B cell (primary cell): ENCODE measurements around the gene FBF1. TPM values are rescaled to one million over a fixed set of nuclear protein-coding genes. Genes with fewer than 3 reads are reported as not detected.

Source experiments
- ATAC-seq: fragments of 200-7000 bp; cut with Tn5 transposase; one replicate; pipeline ENCODE4 v1.10.0; 2021; ENCODE audit warnings: low read depth, mild to moderate bottlenecking, moderate number of reproducible peaks, moderate library complexity
- CTCF ChIA-PET: fragments of 350-600 bp; sonication (Branson Sonifier 250); formaldehyde crosslinking; loops from one replicate; lab custom pipeline; 2021; ENCODE audit warnings: antibody characterized with exemption, inconsistent platforms; lab: Charles Lee
- POLR2A ChIA-PET: fragments of 350-600 bp; sonication (Branson Sonifier 250); formaldehyde crosslinking; loops from one replicate; lab custom pipeline; 2021; ENCODE audit warnings: antibody characterized with exemption; lab: Charles Lee
- DNase-seq: peaks from one replicate; pipeline ENCODE4 v3.0.0; 2013
- H2AFZ ChIP-seq: 2 replicates; pipeline ENCODE4 v1.6.1; 2012; ENCODE audit warnings: mild to moderate bottlenecking, low read depth, low read length; ENCODE audit not compliant: insufficient read depth, poor library complexity, severe bottlenecking
- H3K27ac ChIP-seq, 2 donors: 1 replicate in 1 of 2; 2 replicates in 1 of 2; pipeline ENCODE4 v1.5.1; 2012 to 2013; ENCODE audit warnings: low read length in 2 of 2, mild to moderate bottlenecking in 2 of 2, moderate library complexity in 1 of 2
- H3K27me3 ChIP-seq, 4 experiments: fragments of 200-600 bp in 1 of 4; sonication (generic) in 1 of 4; replicated peaks in 1 of 4; 1 replicate in 2 of 4; 2 replicates in 2 of 4; pipeline versions ENCODE4 v1.6.1 to v1.7.0; 2013 to 2016; ENCODE audit warnings: low read length in 3 of 4, mild to moderate bottlenecking in 2 of 4, mixed read lengths in 1 of 4, moderate library complexity in 1 of 4; ENCODE audit not compliant: insufficient read depth in 4 of 4, control insufficient read depth in 3 of 4; ENCODE audit errors: control extremely low read depth in 1 of 4
- H3K36me3 ChIP-seq, 2 experiments: replicated peaks in 1 of 2; 1 replicate in 1 of 2; 2 replicates in 1 of 2; pipeline versions ENCODE4 v1.6.1 to v1.7.1; 2013; ENCODE audit warnings: low read length in 1 of 2; ENCODE audit not compliant: insufficient read depth in 2 of 2, control insufficient read depth in 1 of 2; ENCODE audit errors: control extremely low read depth in 1 of 2, extremely low read depth in 1 of 2
- H3K4me1 ChIP-seq, 2 donors: fragments of 200-600 bp in 1 of 2; sonication (generic) in 1 of 2; 1 replicate in 1 of 2; 2 replicates in 1 of 2; pipeline versions ENCODE4 v1.5.1 to v1.6.1; 2013 to 2017; ENCODE audit warnings: low read length in 2 of 2; ENCODE audit not compliant: control insufficient read depth in 2 of 2, insufficient read depth in 2 of 2
- H3K4me2 ChIP-seq: replicated peaks from 2 replicates; pipeline ENCODE3; 2012; ENCODE audit warnings: mild to moderate bottlenecking, low read depth, low read length; ENCODE audit not compliant: poor library complexity, severe bottlenecking
- H3K4me3 ChIP-seq, 5 experiments: fragments of 200-600 bp in 1 of 5; sonication (generic) in 1 of 5; 1 replicate in 3 of 5; 2 replicates in 2 of 5; pipeline versions ENCODE4 v1.5.1 to v1.7.0; 2011 to 2016; ENCODE audit warnings: low read length in 4 of 5, mild to moderate bottlenecking in 4 of 5, low read depth in 2 of 5, control low read depth in 1 of 5, moderate library complexity in 1 of 5; ENCODE audit not compliant: insufficient read depth in 1 of 5; ENCODE audit errors: control extremely low read depth in 1 of 5, extremely low read depth in 1 of 5
- H3K79me2 ChIP-seq: fragments of 200-600 bp; sonication (generic); one replicate; pipeline ENCODE4 v1.6.0; 2016; ENCODE audit warnings: low read length; ENCODE audit not compliant: control insufficient read depth, insufficient read depth
- H3K9ac ChIP-seq: fragments of 200-600 bp; sonication (generic); 2 replicates; pipeline ENCODE4 v1.6.1; 2017; ENCODE audit warnings: mild to moderate bottlenecking, low read length, moderate library complexity
- H3K9me3 ChIP-seq, 3 donors: one replicate each; pipeline versions ENCODE4 v1.6.1 to v1.7.1; 2013; ENCODE audit warnings: low read length in 2 of 3; ENCODE audit not compliant: control insufficient read depth in 2 of 3, insufficient read depth in 1 of 3; ENCODE audit errors: control extremely low read depth in 1 of 3
- H4K20me1 ChIP-seq: 2 replicates; pipeline ENCODE4 v1.6.0; 2012; ENCODE audit warnings: mild to moderate bottlenecking, low read length; ENCODE audit not compliant: insufficient read depth, control insufficient read depth, poor library complexity, severe bottlenecking
- H3K27ac Mint-ChIP-seq: one replicate; pipeline ENCODE4 v1.8.0; 2021; ENCODE audit warnings: mixed read lengths
- H3K27me3 Mint-ChIP-seq: one replicate; pipeline ENCODE4 v1.8.0; 2021; ENCODE audit warnings: mixed read lengths
- H3K4me1 Mint-ChIP-seq: one replicate; pipeline ENCODE4 v1.8.0; 2021; ENCODE audit warnings: mixed read lengths
- H3K4me3 Mint-ChIP-seq: one replicate; pipeline ENCODE4 v1.8.0; 2021; ENCODE audit warnings: mixed read lengths
- H3K9me3 Mint-ChIP-seq: one replicate; pipeline ENCODE4 v1.8.0; 2022; ENCODE audit warnings: mixed read lengths; ENCODE audit not compliant: insufficient read depth
- EZH2 ChIP-seq: IDR thresholded peaks from 2 replicates; pipeline ENCODE4 v1.6.1; 2012; ENCODE audit warnings: borderline replicate concordance, low read depth, mild to moderate bottlenecking, moderate library complexity, low read length; ENCODE audit not compliant: insufficient read depth, poor library complexity, severe bottlenecking
- WGBS: methylation state at CpG from one replicate; pipeline ENCODE4 v1.1.5; 2013; ENCODE audit warnings: missing lambda C conversion rate; ENCODE audit not compliant: insufficient coverage; 5-methylcytosine and 5-hydroxymethylcytosine counted together
- intact Hi-C: fragments of 100-400 bp; cut with micrococcal nuclease; formaldehyde crosslinking; loops from one replicate; pipeline ENCODE4 v1.10.0; 2022
- polyA plus RNA-seq: library from polyadenylated mRNA; depleted of rRNA; stranded (reverse); fragments of >200 nt; gene quantifications from 2 replicates; pipeline ENCODE4 v1.2.3, GENCODE V29; 2012
- total RNA-seq, 2 donors: library from RNA; stranded (reverse); fragments of 120-200 nt in 1 of 2; gene quantifications; 1 replicate in 1 of 2; 2 replicates in 1 of 2; pipeline versions ENCODE4 v1.2.3 to v1.2.4, GENCODE V29; 2013 to 2022
- TF ChIP-seq, protein P1 (sequence below): fragments of 200-600 bp; IDR thresholded peaks from one replicate; pipeline ENCODE4 v1.8.0; 2022; ENCODE audit warnings: antibody characterized with exemption, mild to moderate bottlenecking

Gene FBF1
- total and polyA plus RNA-seq, 2 donors (not counting 1 experiment from before 2014, with no cell fraction given) = 21.6 to 31.5 TPM

DNA sequence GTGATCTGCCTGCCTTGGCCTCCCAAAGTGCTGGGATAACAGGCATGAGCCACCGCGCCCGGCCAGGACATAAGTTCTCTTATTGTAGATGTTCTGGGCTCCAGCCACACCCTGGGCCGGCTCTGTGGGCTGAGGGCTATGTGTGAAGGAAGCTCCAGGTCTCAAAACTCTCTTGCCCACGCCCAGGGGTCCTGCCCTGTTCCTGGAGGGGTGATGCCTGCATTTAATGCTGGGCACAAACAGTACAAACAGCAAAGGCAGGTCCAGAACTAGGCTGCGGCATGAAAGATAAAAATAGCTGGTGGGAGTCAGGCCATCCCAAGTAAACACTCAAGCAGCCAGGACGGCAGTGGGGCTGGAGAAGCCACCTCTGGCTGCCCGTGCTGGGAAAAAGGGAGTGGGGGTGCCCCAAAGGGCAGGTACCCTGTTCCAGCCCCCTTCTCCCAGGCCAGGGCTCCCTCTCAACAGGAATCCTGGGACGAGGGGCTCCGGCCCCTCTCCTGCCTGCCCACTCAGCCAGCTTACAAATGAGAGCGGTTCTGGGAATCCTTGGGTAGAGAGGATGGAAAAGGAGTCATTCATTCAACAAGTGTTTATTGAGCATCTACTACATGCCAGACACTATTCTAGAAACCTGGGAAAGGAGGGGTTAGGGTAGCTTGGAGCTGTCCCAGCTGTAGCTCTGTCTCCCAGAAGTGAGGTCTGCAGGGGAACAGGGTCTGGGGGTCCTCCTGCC lies 67.1 kb downstream of the FBF1 start:
- H4K20me1 ChIP-seq = no peaks in the 10 kb centered on the region
- no peaks in the 10 kb centered on the region for H3K9me3 Mint-ChIP-seq
- 92% methylated on average over 8 of the region's 11 CpGs for WGBS
- H3K4me1 Mint-ChIP-seq = peaks cover 28% of the 10 kb centered on the region
- H3K27ac Mint-ChIP-seq = no peak overlapping the region
- intact Hi-C loops = no loop called here
- H3K9me3 ChIP-seq = no peaks in the 10 kb centered on the region
- no peak for TF ChIP-seq EZH2
- TF ChIP-seq, protein P1, sequence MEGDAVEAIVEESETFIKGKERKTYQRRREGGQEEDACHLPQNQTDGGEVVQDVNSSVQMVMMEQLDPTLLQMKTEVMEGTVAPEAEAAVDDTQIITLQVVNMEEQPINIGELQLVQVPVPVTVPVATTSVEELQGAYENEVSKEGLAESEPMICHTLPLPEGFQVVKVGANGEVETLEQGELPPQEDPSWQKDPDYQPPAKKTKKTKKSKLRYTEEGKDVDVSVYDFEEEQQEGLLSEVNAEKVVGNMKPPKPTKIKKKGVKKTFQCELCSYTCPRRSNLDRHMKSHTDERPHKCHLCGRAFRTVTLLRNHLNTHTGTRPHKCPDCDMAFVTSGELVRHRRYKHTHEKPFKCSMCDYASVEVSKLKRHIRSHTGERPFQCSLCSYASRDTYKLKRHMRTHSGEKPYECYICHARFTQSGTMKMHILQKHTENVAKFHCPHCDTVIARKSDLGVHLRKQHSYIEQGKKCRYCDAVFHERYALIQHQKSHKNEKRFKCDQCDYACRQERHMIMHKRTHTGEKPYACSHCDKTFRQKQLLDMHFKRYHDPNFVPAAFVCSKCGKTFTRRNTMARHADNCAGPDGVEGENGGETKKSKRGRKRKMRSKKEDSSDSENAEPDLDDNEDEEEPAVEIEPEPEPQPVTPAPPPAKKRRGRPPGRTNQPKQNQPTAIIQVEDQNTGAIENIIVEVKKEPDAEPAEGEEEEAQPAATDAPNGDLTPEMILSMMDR = no peak
- no peak overlapping the region for H2AFZ ChIP-seq
- no peaks in the 10 kb centered on the region for H3K79me2 ChIP-seq
- no peak overlapping the region for H3K27ac ChIP-seq
- H3K4me2 ChIP-seq = no peak overlapping the region
- POLR2A ChIA-PET = interaction anchor here (0.6 kb wide), 1 partner anchor 31 kb away, joined by 9 read pairs; no protein-coding TSS in a partner anchor
- H3K4me3 ChIP-seq = no peak overlapping the region
- CTCF ChIA-PET = interaction anchor here (1.2 to 2.9 kb wide), 2 partner anchors 18 to 135 kb away, joined by 3 to 21 read pairs; partner anchors contain the start of gene WBP2
- no peaks in the 10 kb centered on the region for H3K36me3 ChIP-seq
- DNase-seq (no peak), ATAC-seq (no peak)
- H3K4me1 ChIP-seq = peaks cover 27 to 39% of the 10 kb centered on the region in 2 donors
- no peaks in the 10 kb centered on the region for H3K27me3 Mint-ChIP-seq
- no peak overlapping the region for H3K4me3 Mint-ChIP-seq
- no peak overlapping the region for H3K9ac ChIP-seq
- peaks cover 0 to 3% (median under 1%) of the 10 kb centered on the region in 4 experiments for H3K27me3 ChIP-seq
